GM23338 (cell line): Measurements from ENCODE around the gene RASIP1. TPM values are rescaled to one million over a fixed set of nuclear protein-coding genes. Genes with fewer than 3 reads are reported as not detected.
"Not testable (repeated sequence)": the region's sequence is repeated elsewhere in the genome, so short reads cannot be mapped to it uniquely, and the experiment has no call there.

ENCODE experiments used
- ATAC-seq: fragments of 200-7000 bp; cut with Tn5 transposase; 3 replicates; pipeline ENCODE4 v1.9.1; 2020
- DNase-seq: peaks from one replicate; pipeline ENCODE4 v3.0.0-alpha.2; 2015; ENCODE audit warnings: low spot score
- H2AFZ ChIP-seq: fragments of 200-600 bp; sonication (generic); 2 replicates; pipeline ENCODE4 v1.8.0; 2016; ENCODE audit warnings: antibody characterized with exemption, mild to moderate bottlenecking, moderate library complexity
- H3F3A ChIP-seq: fragments of 200-600 bp; sonication (generic); replicated peaks from 2 replicates; pipeline ENCODE4 v1.8.0; 2017; ENCODE audit warnings: antibody characterized with exemption, mixed run types, low read depth
- H3K27ac ChIP-seq: fragments of 200-600 bp; sonication (generic); 2 replicates; pipeline ENCODE4 v1.6.1; 2016; ENCODE audit warnings: low read depth
- H3K27me3 ChIP-seq: fragments of 200-600 bp; sonication (generic); 2 replicates; pipeline ENCODE4 v1.8.0; 2016; ENCODE audit warnings: mild to moderate bottlenecking, mixed run types, moderate library complexity; ENCODE audit not compliant: insufficient read depth
- H3K36me3 ChIP-seq: fragments of 200-600 bp; sonication (generic); 2 replicates; pipeline ENCODE4 v1.8.0; 2016; ENCODE audit warnings: mild to moderate bottlenecking; ENCODE audit not compliant: insufficient read depth
- H3K4me1 ChIP-seq: fragments of 200-600 bp; sonication (generic); 2 replicates; pipeline ENCODE4 v1.8.0; 2016; ENCODE audit warnings: mild to moderate bottlenecking, moderate library complexity; ENCODE audit not compliant: insufficient read depth
- H3K4me2 ChIP-seq: fragments of 200-600 bp; sonication (generic); 2 replicates; pipeline ENCODE4 v1.7.1; 2017; ENCODE audit warnings: mixed run types
- H3K4me3 ChIP-seq: fragments of 200-600 bp; sonication (generic); 2 replicates; pipeline ENCODE4 v1.6.1; 2016; ENCODE audit warnings: mixed run types
- H3K79me2 ChIP-seq: fragments of 200-600 bp; sonication (generic); replicated peaks from 2 replicates; pipeline ENCODE4 v1.8.0; 2017; ENCODE audit warnings: mild to moderate bottlenecking; ENCODE audit not compliant: insufficient read depth
- H3K9me2 ChIP-seq: fragments of 200-600 bp; sonication (generic); 2 replicates; pipeline ENCODE4 v1.8.0; 2017; ENCODE audit not compliant: insufficient read depth
- H4K20me1 ChIP-seq: fragments of 200-600 bp; sonication (generic); replicated peaks from 2 replicates; pipeline ENCODE4 v1.8.0; 2017; ENCODE audit warnings: mild to moderate bottlenecking; ENCODE audit not compliant: insufficient read depth
- H3K27ac Mint-ChIP-seq: 2 replicates; pipeline ENCODE4 v1.8.0; 2020; ENCODE audit warnings: inconsistent platforms, mild to moderate bottlenecking, moderate library complexity, mixed read lengths
- H3K27me3 Mint-ChIP-seq: 3 replicates; pipeline ENCODE4 v1.8.0; 2022; ENCODE audit warnings: low read depth, mild to moderate bottlenecking, moderate library complexity, mixed read lengths, inconsistent platforms; ENCODE audit not compliant: insufficient read depth, poor library complexity
- H3K36me3 Mint-ChIP-seq: 3 replicates; pipeline ENCODE4 v1.8.0; 2021; ENCODE audit warnings: low read depth, mild to moderate bottlenecking, inconsistent platforms, moderate library complexity, mixed read lengths
- H3K4me1 Mint-ChIP-seq: 3 replicates; pipeline ENCODE4 v1.8.0; 2020; ENCODE audit warnings: mild to moderate bottlenecking, inconsistent platforms, mixed read lengths
- H3K4me3 Mint-ChIP-seq: 3 replicates; pipeline ENCODE4 v1.8.0; 2021; ENCODE audit warnings: moderate library complexity, mild to moderate bottlenecking, inconsistent platforms, mixed read lengths
- H3K9me3 Mint-ChIP-seq: 3 replicates; pipeline ENCODE4 v1.8.0; 2020; ENCODE audit warnings: moderate library complexity, mild to moderate bottlenecking, inconsistent platforms, mixed read lengths
- ETS1 ChIP-seq: IDR thresholded peaks from 2 replicates; pipeline ENCODE4 v1.6.1; 2016; ENCODE audit warnings: antibody characterized with exemption
- NANOG ChIP-seq: IDR thresholded peaks from 2 replicates; pipeline ENCODE4 v1.6.1; 2016; ENCODE audit warnings: antibody characterized with exemption, borderline replicate concordance
- POLR2AphosphoS5 ChIP-seq: IDR thresholded peaks from 2 replicates; pipeline ENCODE4 v1.6.1; 2016; ENCODE audit warnings: antibody characterized with exemption, low read depth
- STAT1 ChIP-seq: IDR thresholded peaks from one replicate; pipeline ENCODE4 v1.6.1; 2016; ENCODE audit warnings: antibody characterized with exemption; ENCODE audit not compliant: unreplicated experiment
- ZNF114 ChIP-seq: fragments of 250-450 bp; sonication (Bioruptor Pico); IDR thresholded peaks from 2 replicates; pipeline ENCODE4 v1.5.0; 2020; ENCODE audit warnings: mild to moderate bottlenecking, moderate library complexity
- ZNF331 ChIP-seq: fragments of 250-450 bp; sonication (Bioruptor Pico); IDR thresholded peaks from 2 replicates; pipeline ENCODE4 v1.5.0; 2020; ENCODE audit warnings: low read depth, mild to moderate bottlenecking, moderate library complexity
- ZNF462 ChIP-seq: fragments of 250-450 bp; sonication (Bioruptor Pico); IDR thresholded peaks from 2 replicates; pipeline ENCODE4 v1.5.0; 2020; ENCODE audit warnings: mild to moderate bottlenecking, moderate library complexity
- polyA plus RNA-seq: library from polyadenylated mRNA; unstranded; fragments of >200 nt; fragmentation: Nextera tagmentation; extraction: Ambion mirVana; gene quantifications from 2 replicates; pipeline ENCODE4 v1.2.1, GENCODE V29; 2016
- total RNA-seq: library from RNA; depleted of rRNA; stranded (reverse); fragments of >200 nt; shearing (Covaris generic); gene quantifications from 2 replicates; pipeline ENCODE4 v1.2.3, GENCODE V29; 2014

The RASIP1 gene
- total and polyA plus RNA-seq, 2 experiments from 2014 or later = 9.2 to 14.8 TPM

- TF ChIP-seq ZNF462 (no peak), POLR2AphosphoS5 (no peak), ZNF114 (CRISPR knock-in tag) (no peak), ZNF331 (CRISPR knock-in tag) (no peak), NANOG (no peak), ETS1 (no peak)
Observed at GRCh38 chr19:48770266-48770665, 29.9 kb upstream of the RASIP1 start (continued).

- Histone ChIP-seq H3K36me3 (no peaks in the 10 kb centered on the region), H3K4me1 (no peaks in the 10 kb centered on the region), H4K20me1 (no peaks in the 10 kb centered on the region), H3K27ac (no peak overlapping the region), H3K27me3 (no peaks in the 10 kb centered on the region), H3K4me3 (no peak overlapping the region), H3K9me2 (no peaks in the 10 kb centered on the region), H3F3A (no peaks in the 10 kb centered on the region), H3K4me2 (no peak overlapping the region), H2AFZ (no peak overlapping the region), H3K79me2 (no peaks in the 10 kb centered on the region)
- H3K27ac Mint-ChIP-seq = no peak overlapping the region
- DNase-seq (no peak), ATAC-seq (no peak)
- no peaks in the 10 kb centered on the region for H3K36me3 Mint-ChIP-seq
- no peak overlapping the region for H3K4me3 Mint-ChIP-seq
- H3K9me3 Mint-ChIP-seq = no peaks in the 10 kb centered on the region
- H3K27me3 Mint-ChIP-seq = peaks cover 3% of the 10 kb centered on the region
- peaks cover 12% of the 10 kb centered on the region for H3K4me1 Mint-ChIP-seq
- TF ChIP-seq STAT1 (no peak), ZNF331 (CRISPR knock-in tag) (no peak)
Observed at GRCh38 chr19:48768994-48769713, 28.7 kb upstream of the RASIP1 start.

- peak; percentile 71 for ATAC-seq
Observed at GRCh38 chr19:48768171-48768753, 27.9 kb upstream of the RASIP1 start.

GRCh38 chr19:48765816-48766215, 25.4 kb upstream of the RASIP1 start:
- H4K20me1 ChIP-seq, H3K27ac ChIP-seq, H3F3A ChIP-seq, H2AFZ ChIP-seq, H3K27ac Mint-ChIP-seq, H3K79me2 ChIP-seq, H3K4me2 ChIP-seq, DNase-seq, H3K9me3 Mint-ChIP-seq, H3K36me3 Mint-ChIP-seq, H3K27me3 Mint-ChIP-seq, H3K27me3 ChIP-seq, H3K9me2 ChIP-seq, H3K36me3 ChIP-seq, H3K4me3 Mint-ChIP-seq, H3K4me1 Mint-ChIP-seq, H3K4me3 ChIP-seq, H3K4me1 ChIP-seq: not testable (repeated sequence)
- peak; percentile 34; the same call in 1 of the 3 replicates for ATAC-seq

More at GRCh38 chr19:48768171-48768753, 27.9 kb upstream of the RASIP1 start:
- H3K36me3 Mint-ChIP-seq, H3K79me2 ChIP-seq, H4K20me1 ChIP-seq, H3K4me3 Mint-ChIP-seq, H3K9me3 Mint-ChIP-seq, H3K4me3 ChIP-seq, H3K27me3 Mint-ChIP-seq, H3K27ac ChIP-seq, H3K27ac Mint-ChIP-seq, H3K4me2 ChIP-seq, H3K36me3 ChIP-seq, H3K27me3 ChIP-seq, H2AFZ ChIP-seq, H3F3A ChIP-seq, H3K4me1 ChIP-seq, H3K9me2 ChIP-seq, DNase-seq: not testable (repeated sequence)
- peaks cover 12% of the 10 kb centered on the region for H3K4me1 Mint-ChIP-seq
